ENCODE measurements around the gene CEP83.
"Not testable (repeated sequence)": the region's sequence is repeated elsewhere in the genome, so short reads cannot be mapped to it uniquely, and the experiment has no call there.

CEP83 gene

GRCh38 chr12:94384030-94384429 lies 75.6 kb downstream of the CEP83 start:
- intact Hi-C loops (cut with DNase I), result no loop called here
- no peak for DNase-seq

GRCh38 chr12:94380507-94380906 lies 79.2 kb downstream of the CEP83 start:
- no peak for DNase-seq
- intact Hi-C loops (cut with DNase I), result no loop called here

- no peak for DNase-seq
- intact Hi-C loops (cut with DNase I), result no loop called here
These were observed 80.1 kb downstream of the CEP83 start for GRCh38 chr12:94379479-94380113.

GRCh38 chr12:94377599-94377998 lies 82.1 kb downstream of the CEP83 start:
- DNase-seq, result no peak
- intact Hi-C loops (cut with DNase I), result no loop called here

- intact Hi-C loops (cut with DNase I), result no loop called here
These were observed 85.5 kb downstream of the CEP83 start for GRCh38 chr12:94374124-94374523.

GRCh38 chr12:94372461-94372860 lies 87.2 kb downstream of the CEP83 start:
- no peak for DNase-seq
- intact Hi-C loops (cut with DNase I), result no loop called here

More at GRCh38 chr12:94374124-94374523, 85.5 kb downstream of the CEP83 start:
- no peak for DNase-seq

- intact Hi-C loops (cut with DNase I), result no loop called here
- DNase-seq, result no peak
These were observed 97.0 kb downstream of the CEP83 start for GRCh38 chr12:94362653-94363052.

- intact Hi-C loops (cut with DNase I), result no loop called here
- no peak for DNase-seq
These were observed 99.9 kb downstream of the CEP83 start for GRCh38 chr12:94359761-94360160.

GRCh38 chr12:94353130-94353529 lies 106.5 kb downstream of the CEP83 start:
- intact Hi-C loops (cut with DNase I), result no loop called here

GRCh38 chr12:94340573-94340972 lies 119.1 kb downstream of the CEP83 start:
- intact Hi-C loops (cut with DNase I), result no loop called here

More at GRCh38 chr12:94353130-94353529, 106.5 kb downstream of the CEP83 start:
- no peak for DNase-seq

GRCh38 chr12:94338006-94338794 lies 121.5 kb downstream of the CEP83 start:
- DNase-seq, result no peak
- intact Hi-C loops (cut with DNase I), result no loop called here

More at GRCh38 chr12:94340573-94340972, 119.1 kb downstream of the CEP83 start:
- DNase-seq, result no peak

GRCh38 chr12:94336211-94336925 lies 123.3 kb downstream of the CEP83 start:
- intact Hi-C loops (cut with DNase I), result no loop called here
- DNase-seq, result no peak

GRCh38 chr12:94333396-94333795 lies 126.3 kb downstream of the CEP83 start:
- intact Hi-C loops (cut with DNase I), result no loop called here
- DNase-seq, result no peak

- intact Hi-C loops (cut with DNase I), result no loop called here
These were observed 130.3 kb downstream of the CEP83 start for GRCh38 chr12:94329366-94329765.

GRCh38 chr12:94327809-94328208 lies 131.9 kb downstream of the CEP83 start:
- no peak for DNase-seq
- intact Hi-C loops (cut with DNase I), result no loop called here

More at GRCh38 chr12:94329366-94329765, 130.3 kb downstream of the CEP83 start:
- DNase-seq, result no peak

- intact Hi-C loops (cut with DNase I), result no loop called here
These were observed 132.9 kb downstream of the CEP83 start for GRCh38 chr12:94326727-94327126.

GRCh38 chr12:94326234-94326633 lies 133.4 kb downstream of the CEP83 start:
- no peak for DNase-seq
- intact Hi-C loops (cut with DNase I), result no loop called here

More at GRCh38 chr12:94326727-94327126, 132.9 kb downstream of the CEP83 start:
- no peak for DNase-seq

GRCh38 chr12:94322346-94322745 lies 137.3 kb downstream of the CEP83 start:
- no peak for DNase-seq
- intact Hi-C loops (cut with DNase I), result no loop called here

- intact Hi-C loops (cut with DNase I), result no loop called here
- DNase-seq, result no peak
These were observed 139.6 kb downstream of the CEP83 start for GRCh38 chr12:94320109-94320508.

- intact Hi-C loops (cut with DNase I), result no loop called here
- no peak for DNase-seq
These were observed 141.5 kb downstream of the CEP83 start for GRCh38 chr12:94318181-94318580.

- intact Hi-C loops (cut with DNase I), result not testable (repeated sequence)
These were observed 143.1 kb downstream of the CEP83 start for GRCh38 chr12:94316600-94316999.

More at GRCh38 chr12:94316600-94316999, 143.1 kb downstream of the CEP83 start:
- not testable (repeated sequence) for DNase-seq
